Measurements from ENCODE around the gene GALNT15.

GALNT15 gene

DNA sequence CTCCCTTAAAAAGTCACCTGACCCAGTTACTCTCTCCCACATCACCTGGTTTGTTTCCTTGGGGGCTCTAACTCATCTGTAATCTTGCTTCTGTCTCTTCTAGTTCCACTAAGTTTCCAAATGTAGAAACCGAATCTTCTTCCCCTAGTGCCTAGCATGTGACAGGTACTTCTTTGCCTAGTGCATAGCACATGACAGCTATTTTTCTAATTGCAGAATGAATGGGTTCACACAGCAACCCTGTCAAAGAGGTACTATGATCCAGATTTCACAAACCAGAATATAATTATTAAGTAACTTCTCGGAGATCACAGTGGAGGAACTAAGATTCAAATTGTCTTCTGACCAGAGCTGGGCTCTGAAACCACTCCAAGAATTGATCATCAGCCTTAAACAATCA lies 82.8 kb downstream of the GALNT15 start:
- no peak for DNase-seq

DNA sequence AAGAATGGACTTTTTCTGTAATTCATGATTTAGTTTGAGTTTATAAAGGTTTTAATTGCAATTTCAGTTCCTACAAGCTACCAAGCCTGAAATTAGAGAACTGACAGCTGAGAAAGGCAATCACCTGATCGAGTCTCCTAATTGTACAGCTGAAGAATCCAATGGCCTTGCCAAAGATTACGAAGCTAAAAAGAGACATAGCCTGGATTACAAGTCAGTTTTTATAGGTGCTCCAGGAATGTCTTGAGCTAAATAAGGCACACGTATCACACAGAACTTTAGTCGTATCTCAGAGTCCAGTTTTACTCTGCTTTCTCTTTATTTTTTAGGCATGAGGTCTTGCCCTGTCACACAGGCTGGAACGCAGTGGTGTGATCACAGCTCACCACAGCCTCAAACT lies 83.7 kb downstream of the GALNT15 start:
- DNase-seq: no peak

DNA sequence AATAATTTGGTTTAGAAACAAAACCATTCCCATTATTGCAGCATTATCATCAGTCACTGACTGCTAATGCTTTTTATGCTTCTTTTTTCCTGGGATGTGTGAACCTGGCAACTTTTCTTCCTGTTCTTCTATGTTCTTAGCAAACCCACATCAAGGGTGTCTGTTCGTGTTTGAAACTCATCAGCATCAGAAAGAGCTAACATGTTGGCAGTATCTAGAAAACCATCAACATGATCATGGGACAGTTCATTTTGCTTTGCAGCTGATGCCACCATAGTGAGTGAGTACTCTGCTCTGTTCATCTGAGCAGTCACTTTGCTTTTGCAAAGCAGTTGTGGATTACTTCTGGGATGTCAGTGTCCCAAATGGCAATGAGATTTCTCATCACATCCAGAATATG lies 84.4 kb downstream of the GALNT15 start:
- no peak for DNase-seq

DNA sequence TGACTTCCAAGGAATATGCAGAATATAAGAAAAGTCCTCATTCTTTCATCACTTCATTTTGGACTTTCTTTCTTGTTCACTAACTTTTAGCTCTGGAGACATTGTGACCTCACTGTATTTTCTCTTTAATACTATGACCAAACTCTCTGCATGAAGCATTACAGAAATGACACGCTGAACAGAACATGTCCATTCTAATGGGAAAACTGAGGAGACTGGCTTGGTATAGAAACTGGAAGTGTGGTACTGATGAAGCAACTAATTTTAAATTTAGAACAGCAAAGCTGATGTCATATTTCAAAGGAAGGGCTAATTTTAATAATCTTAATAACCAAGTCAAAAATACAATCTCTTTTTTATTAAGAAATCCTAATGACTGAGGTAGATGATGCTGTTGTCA lies 85.6 kb downstream of the GALNT15 start:
- no peak for DNase-seq

DNA sequence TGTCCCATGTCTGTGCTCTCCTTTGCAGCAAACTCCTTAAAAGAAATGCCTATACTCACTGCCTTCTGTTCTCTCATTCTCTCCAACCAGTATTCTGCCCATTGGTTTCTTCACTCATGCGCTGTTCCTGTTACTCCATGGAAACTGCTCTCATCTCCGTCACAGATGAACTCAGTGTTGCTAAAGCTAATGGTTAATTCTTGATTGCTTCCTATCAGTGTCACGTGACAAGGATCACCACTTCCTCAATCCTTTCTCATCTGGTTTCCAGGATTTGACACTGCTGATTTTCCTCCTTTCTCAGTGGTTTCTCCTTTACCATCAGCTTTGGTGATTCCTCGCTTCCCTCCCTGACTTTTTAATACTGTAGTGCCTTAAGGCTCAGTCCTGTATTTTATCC lies 87.7 kb downstream of the GALNT15 start:
- DNase-seq: no peak

DNA sequence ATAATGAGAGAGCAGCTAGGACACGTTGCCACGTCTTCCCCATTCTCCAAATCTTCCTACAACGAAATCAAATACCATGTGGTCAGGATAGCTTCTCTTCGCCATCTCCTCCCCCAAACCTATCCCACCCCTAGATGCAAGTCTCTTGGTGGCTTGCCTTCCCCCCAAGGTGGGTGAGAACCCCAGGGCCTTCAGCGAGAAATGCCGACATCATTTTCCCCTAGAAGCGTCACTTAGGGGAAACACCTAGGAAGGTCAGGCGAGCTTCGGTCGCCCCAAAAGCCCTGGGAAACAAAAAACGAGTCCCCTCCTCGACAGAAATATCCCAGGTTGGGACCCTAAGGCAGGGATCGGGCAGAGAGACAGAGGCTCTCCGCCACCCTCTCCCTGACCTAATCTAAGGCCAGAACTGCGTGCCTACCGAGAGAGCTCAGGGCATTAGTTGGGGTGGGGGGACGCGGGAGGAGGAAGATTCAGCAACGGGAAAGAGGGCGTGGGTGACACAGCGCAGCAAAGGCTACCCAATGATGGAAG lies 89.8 kb downstream of the GALNT15 start:
- DNase-seq: no peak

DNA sequence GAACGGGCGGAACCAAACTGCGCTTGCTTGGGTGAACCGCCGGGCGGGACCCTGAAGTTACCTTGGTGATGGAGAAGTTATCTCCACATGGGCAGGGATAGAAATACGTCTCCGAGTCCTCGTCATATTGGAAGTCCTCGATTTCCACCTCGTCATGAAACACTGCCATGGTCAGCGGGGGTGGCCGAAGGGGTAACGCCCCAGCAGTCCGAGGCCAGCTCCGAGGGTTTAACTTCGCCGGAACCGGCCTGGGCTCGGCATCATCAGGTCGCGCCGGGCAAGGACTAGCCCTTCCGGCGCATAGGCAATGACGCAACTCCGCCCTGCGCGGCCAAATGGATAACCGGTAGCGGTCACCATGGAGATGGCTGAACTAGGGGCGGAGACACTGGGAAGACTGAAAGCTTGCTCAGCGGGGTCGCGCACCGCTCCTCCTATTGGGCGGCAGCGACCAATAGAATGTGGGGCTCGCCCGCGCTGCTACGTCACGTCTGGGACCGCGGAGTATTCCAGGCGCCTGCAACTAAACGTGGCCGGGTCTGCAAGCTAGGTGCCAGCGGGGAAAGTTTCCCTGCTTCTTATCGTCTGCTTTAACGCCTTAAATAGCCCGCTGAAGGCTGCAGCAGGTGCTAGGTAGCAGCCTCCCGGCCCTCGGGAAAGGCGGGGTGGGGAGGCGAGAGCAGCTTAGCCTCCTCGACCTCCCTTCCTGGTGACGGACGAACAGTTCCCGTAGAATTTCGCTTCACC lies 90.4 kb downstream of the GALNT15 start, which contains the start of the genes DPH3 and OXNAD1:
Gene DPH3, minus strand, starts transcription at position 236 of the 747 bp plus-strand sequence. Its CDS starts 67 bp downstream, at position 169.
Gene OXNAD1, plus strand, starts transcription at position 505 of the 747 bp plus-strand sequence. CDS start 5,741 bp downstream, outside the sequence.
- DNase-seq: peak; percentile 95 to 98

DNA sequence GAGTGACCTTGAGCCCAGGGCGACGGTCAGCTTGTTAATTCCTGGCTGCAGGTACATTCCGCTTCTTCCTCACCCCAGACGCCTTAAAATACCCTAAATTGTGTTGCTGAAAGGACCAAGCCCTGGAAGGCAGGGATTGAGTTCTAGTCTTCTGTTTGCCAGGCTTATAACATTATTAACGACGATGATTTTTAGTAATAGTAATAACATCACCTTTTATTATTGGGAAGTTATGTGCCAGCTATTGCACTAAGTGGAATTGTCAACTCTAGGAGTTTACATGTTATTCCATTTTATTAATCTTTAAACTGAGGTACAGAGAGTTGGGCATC lies 90.9 kb downstream of the GALNT15 start:
- DNase-seq: no peak

DNA sequence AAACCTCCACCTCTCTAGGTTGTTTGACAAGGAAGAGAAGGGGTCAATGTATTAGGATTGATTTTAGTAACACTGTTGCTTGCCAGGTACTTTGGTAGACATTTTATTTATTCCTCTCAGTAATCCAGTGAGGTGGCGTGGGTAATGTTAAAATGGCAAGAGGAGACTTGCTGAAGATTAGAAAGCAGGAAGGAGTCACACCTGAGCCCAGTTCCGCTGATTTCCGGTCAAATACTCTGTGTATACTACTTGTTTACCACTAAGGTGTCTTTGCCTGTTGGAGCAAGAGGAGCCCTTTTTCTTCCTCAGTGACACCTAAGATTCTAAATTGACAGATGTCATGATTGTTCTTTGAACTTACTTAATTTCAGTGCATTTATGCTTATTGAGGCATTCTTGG lies 92.2 kb downstream of the GALNT15 start:
- no peak for DNase-seq

DNA sequence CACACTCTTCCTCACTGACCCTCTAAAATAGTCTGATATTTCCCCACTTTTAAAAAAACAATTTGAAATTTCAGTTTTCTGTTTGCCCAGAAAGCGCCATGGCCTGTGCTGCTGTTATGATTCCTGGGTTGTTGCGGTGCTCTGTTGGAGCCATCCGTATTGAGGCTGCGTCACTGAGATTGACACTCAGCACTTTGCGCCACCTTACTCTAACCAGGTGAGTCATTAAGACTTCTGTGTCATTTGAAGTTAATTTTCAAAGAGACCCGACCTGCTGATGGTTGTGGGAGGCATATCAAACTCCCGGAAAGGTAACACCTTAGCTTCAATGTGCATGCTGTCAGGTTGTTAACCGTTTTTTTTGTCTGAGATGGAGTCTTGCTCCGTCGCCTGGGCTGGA lies 96.4 kb downstream of the GALNT15 start:
- DNase-seq: no peak

DNA sequence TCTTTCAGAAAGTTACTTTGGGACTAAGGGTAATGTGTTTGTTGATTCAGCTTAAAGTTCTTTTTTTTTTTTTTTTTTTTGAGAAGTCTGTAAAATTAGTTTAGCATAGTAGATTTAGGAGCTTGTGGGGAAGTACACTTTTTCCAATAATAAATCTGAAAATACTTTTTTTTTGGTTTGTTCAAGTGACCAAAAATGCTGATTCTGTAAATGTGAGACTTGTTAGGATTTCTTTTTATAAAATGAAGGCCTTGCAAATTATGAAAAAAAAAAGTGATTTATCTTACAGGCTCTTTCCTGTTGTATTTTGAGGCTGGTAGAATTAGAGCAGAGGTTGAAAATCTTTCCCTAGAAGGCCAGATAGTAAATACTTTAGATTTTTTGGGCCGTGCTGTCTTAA lies 98.1 kb downstream of the GALNT15 start:
- no peak for DNase-seq

DNA sequence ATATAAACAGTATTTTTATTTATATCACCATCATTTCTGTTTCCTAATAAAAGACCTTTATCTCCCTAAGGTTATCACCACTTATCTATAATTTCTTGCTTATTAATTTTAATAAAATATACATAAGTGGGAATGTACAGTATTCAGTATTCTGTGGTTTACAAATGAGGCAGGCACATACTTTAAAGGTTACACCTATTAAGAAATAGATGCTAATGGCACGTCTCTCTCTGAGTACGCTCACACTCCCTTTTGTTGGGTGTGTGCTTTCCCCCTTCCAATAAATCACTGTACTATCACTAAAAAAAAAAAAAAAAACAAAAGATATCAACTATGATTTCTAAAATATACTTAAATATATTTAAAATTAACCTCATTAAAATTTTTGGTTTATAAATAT lies 99.4 kb downstream of the GALNT15 start:
- DNase-seq: no peak

DNA sequence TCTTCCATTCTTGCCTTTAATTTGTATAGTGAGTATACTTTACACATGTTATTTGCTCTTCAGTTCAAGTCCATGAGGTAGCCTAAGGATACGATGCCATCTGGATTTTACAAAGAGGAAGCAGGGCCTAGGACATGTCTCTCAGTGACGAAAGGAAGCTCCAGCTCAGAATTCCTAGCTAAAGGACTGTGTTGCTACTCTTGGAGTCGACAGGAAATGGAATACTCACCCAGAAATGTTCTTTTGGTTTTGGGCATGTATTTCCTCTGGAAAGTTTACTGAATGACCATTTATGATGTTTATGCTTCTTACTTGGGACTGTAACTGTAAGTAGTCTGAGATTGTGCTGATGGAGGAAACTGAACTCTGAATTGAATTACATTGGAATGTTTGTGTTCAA lies 103.0 kb downstream of the GALNT15 start:
- DNase-seq: no peak

DNA sequence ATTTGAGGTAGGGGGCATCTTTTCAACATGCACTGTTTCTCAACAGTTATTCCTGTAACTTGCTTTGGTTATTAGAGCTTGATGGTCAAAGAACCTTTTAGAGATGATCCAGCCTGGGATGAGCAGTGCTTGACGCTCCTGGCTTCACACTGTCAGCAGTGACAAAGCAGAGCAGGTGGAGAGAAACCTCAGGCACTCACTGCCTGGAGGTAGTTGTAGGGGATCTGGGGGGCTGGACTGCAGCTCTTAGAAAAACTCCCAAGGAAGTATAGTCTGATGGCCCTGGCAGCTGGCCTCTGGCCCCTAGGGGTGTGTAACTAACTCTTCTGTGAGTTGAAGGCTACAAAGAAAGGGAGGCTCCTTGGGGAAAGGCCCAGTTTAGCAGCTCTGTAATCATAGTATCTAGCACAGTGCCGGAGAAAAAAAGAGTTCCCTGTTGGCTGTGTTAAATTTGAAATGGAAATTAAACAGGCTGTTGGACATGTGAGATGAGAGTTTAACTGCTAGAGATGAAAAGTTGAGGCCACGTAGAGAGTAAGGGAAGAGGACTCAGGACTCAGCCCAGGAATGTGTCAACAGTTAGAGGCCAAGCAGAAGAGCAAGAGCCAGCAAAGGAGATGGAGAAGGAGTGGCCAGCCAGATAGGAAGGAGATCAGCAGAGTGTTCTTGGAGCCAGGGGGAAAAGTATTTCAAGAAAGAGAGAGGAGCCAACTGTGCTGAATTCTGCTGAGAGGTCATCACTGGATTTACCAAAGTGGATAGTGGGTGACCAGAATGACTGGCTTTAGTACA lies 104.7 kb downstream of the GALNT15 start:
- DNase-seq: no peak

DNA sequence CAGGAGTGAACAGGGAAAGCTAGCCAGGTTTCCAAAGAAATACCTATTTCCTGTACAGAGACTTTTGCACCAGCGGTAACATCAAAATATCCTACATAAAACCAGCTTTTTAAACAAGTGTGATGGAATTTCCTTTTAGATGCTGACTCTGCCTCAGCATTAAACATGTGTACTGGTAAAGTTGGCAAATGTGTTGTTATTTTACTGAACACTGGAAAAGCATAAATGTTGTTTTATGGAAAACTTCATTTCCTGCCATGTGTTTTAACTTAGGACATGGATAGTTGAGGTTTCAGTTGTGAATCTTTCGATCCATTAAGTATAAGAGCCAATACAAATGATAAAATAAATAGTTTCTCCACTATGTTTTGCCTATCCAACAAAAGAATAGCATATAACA lies 106.2 kb downstream of the GALNT15 start:
- no peak for DNase-seq

Data from bone marrow (tissue), 2 donors.